Activated CD8-positive, alpha-beta T cell treated with anti-CD3 and anti-CD28 coated beads for 36 hours (primary cell): ENCODE measurements around the gene EMX2. TPM values are rescaled to one million over a fixed set of nuclear protein-coding genes. Genes with fewer than 3 reads are reported as not detected.
"Not testable (repeated sequence)": the region's sequence is repeated elsewhere in the genome, so short reads cannot be mapped to it uniquely, and the experiment has no call there.

Experiments
- ATAC-seq: fragments of 200-7000 bp; cut with Tn5 transposase; one replicate; pipeline ENCODE4 v1.10.0; 2021; ENCODE audit warnings: mild to moderate bottlenecking, moderate library complexity
- CTCF ChIA-PET: fragments of 350-600 bp; sonication (Branson Sonifier 250); formaldehyde crosslinking; loops from one replicate; lab custom pipeline; 2021; ENCODE audit warnings: antibody characterized with exemption; lab: Charles Lee
- POLR2A ChIA-PET: fragments of 350-600 bp; sonication (Branson Sonifier 250); formaldehyde crosslinking; loops from one replicate; lab custom pipeline; 2021; ENCODE audit warnings: antibody characterized with exemption; lab: Charles Lee
- DNase-seq: peaks from one replicate; pipeline ENCODE4 v3.0.0-alpha.2; 2020
- H3K27ac Mint-ChIP-seq: one replicate; pipeline ENCODE4 v1.8.0; 2021; ENCODE audit warnings: mild to moderate bottlenecking, mixed read lengths
- H3K27me3 Mint-ChIP-seq: one replicate; pipeline ENCODE4 v1.8.0; 2021; ENCODE audit warnings: mixed read lengths
- H3K36me3 Mint-ChIP-seq: one replicate; pipeline ENCODE4 v1.8.0; 2021; ENCODE audit warnings: low read depth, mixed read lengths
- H3K4me1 Mint-ChIP-seq: one replicate; pipeline ENCODE4 v1.8.0; 2021; ENCODE audit warnings: low read depth, mixed read lengths
- H3K4me3 Mint-ChIP-seq: one replicate; pipeline ENCODE4 v1.8.0; 2021; ENCODE audit warnings: mild to moderate bottlenecking, moderate library complexity, mixed read lengths
- H3K9me3 Mint-ChIP-seq: one replicate; pipeline ENCODE4 v1.8.0; 2021; ENCODE audit warnings: mixed read lengths
- CTCF ChIP-seq: fragments of 200-600 bp; IDR thresholded peaks from one replicate; pipeline ENCODE4 v1.8.0; 2022; ENCODE audit warnings: antibody characterized with exemption, mild to moderate bottlenecking
- intact Hi-C: fragments of 100-400 bp; cut with micrococcal nuclease; formaldehyde crosslinking; loops from one replicate; pipeline ENCODE4 v1.10.0; 2022
- total RNA-seq, 2 experiments: library from RNA; stranded (reverse); gene quantifications; one replicate each; pipeline ENCODE4 v1.2.3, GENCODE V29; 2021

Gene EMX2
- total RNA-seq, 2 experiments from 2014 or later: not detected

GRCh38 chr10:117581961-117582360 lies 39.4 kb downstream of the EMX2 start:
- ChIA-PET CTCF (no interaction called here), POLR2A (no interaction called here)
- intact Hi-C loops: no loop called here
- no peak for DNase-seq
- ATAC-seq: no peak
- Mint-ChIP-seq H3K9me3 (no peaks in the 10 kb centered on the region), H3K27ac (no peak overlapping the region), H3K27me3 (peaks cover 9% of the 10 kb centered on the region), H3K4me1 (no peaks in the 10 kb centered on the region), H3K4me3 (no peak overlapping the region), H3K36me3 (no peaks in the 10 kb centered on the region)
- TF ChIP-seq CTCF: no peak

- H3K9me3 Mint-ChIP-seq, DNase-seq, CTCF ChIA-PET, intact Hi-C loops, H3K4me3 Mint-ChIP-seq, H3K36me3 Mint-ChIP-seq, H3K4me1 Mint-ChIP-seq, H3K27ac Mint-ChIP-seq, ATAC-seq, POLR2A ChIA-PET: not testable (repeated sequence)
- H3K27me3 Mint-ChIP-seq: peaks cover 12% of the 10 kb centered on the region
Measured at GRCh38 chr10:117584831-117585230, 42.3 kb downstream of the EMX2 start.

- ChIA-PET POLR2A (no interaction called here), CTCF (no interaction called here)
- intact Hi-C loops: no loop called here
Measured at GRCh38 chr10:117587036-117587435, 44.5 kb downstream of the EMX2 start.

GRCh38 chr10:117590101-117590875 lies 47.7 kb downstream of the EMX2 start:
- Mint-ChIP-seq H3K9me3 (no peaks in the 10 kb centered on the region), H3K36me3 (no peaks in the 10 kb centered on the region), H3K27ac (no peak overlapping the region), H3K4me3 (no peak overlapping the region), H3K27me3 (peaks cover 9% of the 10 kb centered on the region), H3K4me1 (no peaks in the 10 kb centered on the region)
- DNase-seq: no peak
- CTCF ChIA-PET: no interaction called here
- no peak for ATAC-seq
- POLR2A ChIA-PET: no interaction called here
- no peak for TF ChIP-seq CTCF
- intact Hi-C loops: no loop called here

More at GRCh38 chr10:117587036-117587435, 44.5 kb downstream of the EMX2 start:
- Mint-ChIP-seq H3K4me3 (no peak overlapping the region), H3K4me1 (no peaks in the 10 kb centered on the region), H3K27me3 (peaks cover 16% of the 10 kb centered on the region), H3K36me3 (no peaks in the 10 kb centered on the region), H3K9me3 (no peaks in the 10 kb centered on the region), H3K27ac (no peak overlapping the region)
- DNase-seq (no peak), ATAC-seq (no peak)
- no peak for TF ChIP-seq CTCF

- ATAC-seq: no peak
- DNase-seq: no peak
- POLR2A ChIA-PET: no interaction called here
- CTCF ChIA-PET: interaction anchor here (0.6 kb wide), 1 partner anchor 415 kb away, joined by 3 read pairs; no protein-coding TSS in a partner anchor
- Mint-ChIP-seq H3K27me3 (peaks cover 9% of the 10 kb centered on the region), H3K27ac (no peak overlapping the region), H3K9me3 (no peaks in the 10 kb centered on the region), H3K36me3 (no peaks in the 10 kb centered on the region), H3K4me1 (no peaks in the 10 kb centered on the region), H3K4me3 (no peak overlapping the region)
- TF ChIP-seq CTCF: no peak
- intact Hi-C loops: no loop called here
Measured at GRCh38 chr10:117591043-117591442, 48.5 kb downstream of the EMX2 start.
